Panc1 (cell line): ENCODE results near the gene EVL. TPM values are rescaled to one million over a fixed set of nuclear protein-coding genes. Genes with fewer than 3 reads are reported as not detected.

Experiments used
- ATAC-seq: fragments of 200-7000 bp; cut with Tn5 transposase; 2 replicates; pipeline ENCODE4 v1.9.1; 2020; ENCODE audit warnings: mild to moderate bottlenecking, moderate library complexity
- BruUV-seq: library from RNA; stranded (reverse); fragments of 400-500 nt; replicated peaks from 2 replicates; lab custom pipeline; 2021; lab: Mats Ljungman, UMichigan
- CTCF ChIA-PET: fragments of 300-600 bp; sonication (Branson Sonifier 250); formaldehyde crosslinking; loops from one replicate; lab custom pipeline; 2022; ENCODE audit warnings: antibody characterized with exemption; lab: Charles Lee
- POLR2A ChIA-PET: fragments of 300-600 bp; sonication (Branson Sonifier 250); formaldehyde crosslinking; loops from one replicate; lab custom pipeline; 2022; ENCODE audit warnings: antibody characterized with exemption; lab: Charles Lee
- DNase-seq: peaks from one replicate; pipeline ENCODE4 v3.0.0-alpha.2; 2010; ENCODE audit warnings: low read depth, low spot score
- H3K27ac ChIP-seq: 2 replicates; pipeline ENCODE4 v1.5.1; 2011; ENCODE audit warnings: mild to moderate bottlenecking, low read length, inconsistent platforms
- H3K27me3 ChIP-seq: fragments of 200-500 bp; sonication (Bioruptor generic); 2 replicates; pipeline ENCODE4 v1.6.0; 2014; ENCODE audit warnings: low read length, inconsistent platforms; ENCODE audit not compliant: control insufficient read depth, insufficient read depth
- H3K36me3 ChIP-seq: fragments of 200-500 bp; sonication (Bioruptor generic); 2 replicates; pipeline ENCODE4 v1.5.1; 2014; ENCODE audit warnings: inconsistent platforms, mild to moderate bottlenecking, low read length, moderate library complexity; ENCODE audit not compliant: control insufficient read depth, insufficient read depth
- H3K4me1 ChIP-seq: 2 replicates; pipeline ENCODE4 v1.5.1; 2011; ENCODE audit warnings: inconsistent platforms, mild to moderate bottlenecking, low read length, moderate library complexity; ENCODE audit not compliant: control insufficient read depth, insufficient read depth
- H3K4me3 ChIP-seq, 2 experiments: 2 replicates each; pipeline ENCODE4 v1.5.1; 2011 to 2012; ENCODE audit warnings: low read depth in 2 of 2, low read length in 2 of 2, mild to moderate bottlenecking in 2 of 2, inconsistent platforms in 1 of 2, moderate library complexity in 1 of 2
- H3K9me3 ChIP-seq: fragments of 200-500 bp; sonication (Bioruptor generic); 2 replicates; pipeline ENCODE4 v1.5.1; 2014; ENCODE audit warnings: low read depth, mild to moderate bottlenecking, inconsistent platforms, low read length, moderate library complexity; ENCODE audit not compliant: control insufficient read depth, insufficient read depth
- POLR2AphosphoS5 ChIP-seq: IDR thresholded peaks from 2 replicates; pipeline ENCODE4 v1.6.1; 2012; ENCODE audit warnings: mild to moderate bottlenecking, low read depth, low read length, moderate library complexity
- SIN3A ChIP-seq: IDR thresholded peaks from 2 replicates; pipeline ENCODE4 v1.6.1; 2012; ENCODE audit warnings: low read depth, mild to moderate bottlenecking, low read length, moderate library complexity, borderline replicate concordance; ENCODE audit not compliant: insufficient read depth
- TCF7L2 ChIP-seq: IDR thresholded peaks from 2 replicates; pipeline ENCODE4 v1.6.1; 2011; ENCODE audit warnings: mild to moderate bottlenecking, low read depth, low read length, inconsistent platforms
- in situ Hi-C: cut with HindIII; loops from 2 replicates; pipeline ENCODE4 v1.10.0; 2016; ENCODE audit warnings: low sequenced_read_pairs, low pct_unique_long_range_greater_than_20kb
- intact Hi-C: fragments of 100-400 bp; cut with micrococcal nuclease; formaldehyde crosslinking; loops from one replicate; pipeline ENCODE4 v1.10.0; 2022; ENCODE audit not compliant: unreplicated experiment
- total RNA-seq: library from RNA; stranded (reverse); gene quantifications from one replicate; pipeline ENCODE4 v1.2.1, GENCODE V29; 2021; ENCODE audit not compliant: unreplicated experiment
- TF ChIP-seq, protein P1 (sequence below), 2 experiments: IDR thresholded peaks; 2 replicates each; pipeline ENCODE4 v1.6.1; 2011 to 2012; ENCODE audit warnings: low read depth in 2 of 2, control low read depth in 1 of 2, low read length in 1 of 2, mild to moderate bottlenecking in 1 of 2, moderate library complexity in 1 of 2; ENCODE audit not compliant: insufficient read depth in 1 of 2
- TF ChIP-seq, protein P2 (sequence below): fragments of 450-650 bp; IDR thresholded peaks from 2 replicates; pipeline ENCODE4 v1.5.1; 2017; ENCODE audit warnings: mild to moderate bottlenecking

EVL gene
- total RNA-seq, 1 experiment from 2014 or later = 38.3 TPM

DNA sequence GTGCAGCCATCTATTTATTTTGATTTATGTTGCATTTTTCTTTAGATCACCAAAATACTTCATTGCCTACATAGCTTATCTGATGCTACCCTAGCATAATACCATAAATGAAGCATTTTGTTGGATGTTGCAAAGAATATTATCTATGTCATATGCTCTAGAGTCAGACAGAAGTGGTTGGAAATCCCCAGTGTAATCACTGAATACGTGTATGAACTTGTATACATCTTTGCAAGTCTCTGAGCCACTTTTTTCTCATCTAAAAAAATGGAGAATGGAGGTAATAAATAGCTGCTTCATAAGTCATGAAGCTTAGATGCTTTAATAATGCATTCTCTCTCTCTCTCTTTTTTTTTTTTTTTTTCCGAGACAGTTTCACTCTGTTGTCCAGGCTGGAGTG, 18.5 kb downstream of the EVL start:
- no peaks in the 10 kb centered on the region for H3K4me1 ChIP-seq
- no TSS peak for BruUV-seq
- H3K4me3 ChIP-seq = no peak overlapping the region
- POLR2A ChIA-PET = no interaction called here
- intact Hi-C loops (no loop called here), in situ Hi-C loops (no loop called here)
- ATAC-seq = no peak
- no peak overlapping the region for H3K27ac ChIP-seq
- no peaks in the 10 kb centered on the region for H3K27me3 ChIP-seq
- CTCF ChIA-PET = no interaction called here
- H3K36me3 ChIP-seq = no peaks in the 10 kb centered on the region
- TF ChIP-seq SIN3A (no peak), POLR2AphosphoS5 (no peak), TCF7L2 (no peak)
- TF ChIP-seq, protein P1, sequence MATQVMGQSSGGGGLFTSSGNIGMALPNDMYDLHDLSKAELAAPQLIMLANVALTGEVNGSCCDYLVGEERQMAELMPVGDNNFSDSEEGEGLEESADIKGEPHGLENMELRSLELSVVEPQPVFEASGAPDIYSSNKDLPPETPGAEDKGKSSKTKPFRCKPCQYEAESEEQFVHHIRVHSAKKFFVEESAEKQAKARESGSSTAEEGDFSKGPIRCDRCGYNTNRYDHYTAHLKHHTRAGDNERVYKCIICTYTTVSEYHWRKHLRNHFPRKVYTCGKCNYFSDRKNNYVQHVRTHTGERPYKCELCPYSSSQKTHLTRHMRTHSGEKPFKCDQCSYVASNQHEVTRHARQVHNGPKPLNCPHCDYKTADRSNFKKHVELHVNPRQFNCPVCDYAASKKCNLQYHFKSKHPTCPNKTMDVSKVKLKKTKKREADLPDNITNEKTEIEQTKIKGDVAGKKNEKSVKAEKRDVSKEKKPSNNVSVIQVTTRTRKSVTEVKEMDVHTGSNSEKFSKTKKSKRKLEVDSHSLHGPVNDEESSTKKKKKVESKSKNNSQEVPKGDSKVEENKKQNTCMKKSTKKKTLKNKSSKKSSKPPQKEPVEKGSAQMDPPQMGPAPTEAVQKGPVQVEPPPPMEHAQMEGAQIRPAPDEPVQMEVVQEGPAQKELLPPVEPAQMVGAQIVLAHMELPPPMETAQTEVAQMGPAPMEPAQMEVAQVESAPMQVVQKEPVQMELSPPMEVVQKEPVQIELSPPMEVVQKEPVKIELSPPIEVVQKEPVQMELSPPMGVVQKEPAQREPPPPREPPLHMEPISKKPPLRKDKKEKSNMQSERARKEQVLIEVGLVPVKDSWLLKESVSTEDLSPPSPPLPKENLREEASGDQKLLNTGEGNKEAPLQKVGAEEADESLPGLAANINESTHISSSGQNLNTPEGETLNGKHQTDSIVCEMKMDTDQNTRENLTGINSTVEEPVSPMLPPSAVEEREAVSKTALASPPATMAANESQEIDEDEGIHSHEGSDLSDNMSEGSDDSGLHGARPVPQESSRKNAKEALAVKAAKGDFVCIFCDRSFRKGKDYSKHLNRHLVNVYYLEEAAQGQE (IDR thresholded peaks at IDR 0.05; ENCODE audit: insufficient read depth in 1 of 2, low read depth in 2 of 2, low read length in 1 of 2) = no peak
- TF ChIP-seq, protein P2, sequence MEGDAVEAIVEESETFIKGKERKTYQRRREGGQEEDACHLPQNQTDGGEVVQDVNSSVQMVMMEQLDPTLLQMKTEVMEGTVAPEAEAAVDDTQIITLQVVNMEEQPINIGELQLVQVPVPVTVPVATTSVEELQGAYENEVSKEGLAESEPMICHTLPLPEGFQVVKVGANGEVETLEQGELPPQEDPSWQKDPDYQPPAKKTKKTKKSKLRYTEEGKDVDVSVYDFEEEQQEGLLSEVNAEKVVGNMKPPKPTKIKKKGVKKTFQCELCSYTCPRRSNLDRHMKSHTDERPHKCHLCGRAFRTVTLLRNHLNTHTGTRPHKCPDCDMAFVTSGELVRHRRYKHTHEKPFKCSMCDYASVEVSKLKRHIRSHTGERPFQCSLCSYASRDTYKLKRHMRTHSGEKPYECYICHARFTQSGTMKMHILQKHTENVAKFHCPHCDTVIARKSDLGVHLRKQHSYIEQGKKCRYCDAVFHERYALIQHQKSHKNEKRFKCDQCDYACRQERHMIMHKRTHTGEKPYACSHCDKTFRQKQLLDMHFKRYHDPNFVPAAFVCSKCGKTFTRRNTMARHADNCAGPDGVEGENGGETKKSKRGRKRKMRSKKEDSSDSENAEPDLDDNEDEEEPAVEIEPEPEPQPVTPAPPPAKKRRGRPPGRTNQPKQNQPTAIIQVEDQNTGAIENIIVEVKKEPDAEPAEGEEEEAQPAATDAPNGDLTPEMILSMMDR = no peak
- no peak for DNase-seq
- H3K9me3 ChIP-seq = no peaks in the 10 kb centered on the region

DNA sequence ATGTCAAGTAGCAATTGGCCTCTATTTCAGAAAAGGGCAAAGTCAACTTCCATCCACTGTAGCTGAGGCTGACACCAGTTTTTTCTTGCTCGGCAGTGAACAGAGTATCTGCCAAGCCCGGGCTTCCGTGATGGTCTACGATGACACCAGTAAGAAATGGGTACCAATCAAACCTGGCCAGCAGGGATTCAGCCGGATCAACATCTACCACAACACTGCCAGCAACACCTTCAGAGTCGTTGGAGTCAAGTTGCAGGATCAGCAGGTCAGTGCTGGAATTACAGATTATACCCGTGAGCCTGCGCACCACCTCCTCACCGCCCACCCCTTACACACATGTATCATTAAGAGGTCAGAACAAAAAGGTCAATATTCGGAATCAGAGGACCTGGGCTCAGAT, 19.4 kb downstream of the EVL start:
- in situ Hi-C loops = no loop called here
- ATAC-seq (no peak), DNase-seq (no peak)
- H3K4me3 ChIP-seq = no peak overlapping the region
- H3K9me3 ChIP-seq = no peaks in the 10 kb centered on the region
- BruUV-seq = no TSS peak
- no peaks in the 10 kb centered on the region for H3K4me1 ChIP-seq
- intact Hi-C loops = no loop called here
- TF ChIP-seq TCF7L2 = no peak
- TF ChIP-seq POLR2AphosphoS5 = no peak
- TF ChIP-seq SIN3A = no peak
- TF ChIP-seq, protein P2 = no peak
- TF ChIP-seq, protein P1 (IDR thresholded peaks at IDR 0.05; ENCODE audit: insufficient read depth in 1 of 2, low read depth in 2 of 2, low read length in 1 of 2) = no peak
- H3K36me3 ChIP-seq = no peaks in the 10 kb centered on the region
- ChIA-PET CTCF (no interaction called here), POLR2A (no interaction called here)
- H3K27me3 ChIP-seq = no peaks in the 10 kb centered on the region
- H3K27ac ChIP-seq = no peak overlapping the region
